Measurements from ENCODE around the gene PKLR. TPM values are rescaled to one million over a fixed set of nuclear protein-coding genes. Genes with fewer than 3 reads are reported as not detected.
"Not testable (repeated sequence)": the region's sequence is repeated elsewhere in the genome, so short reads cannot be mapped to it uniquely, and the experiment has no call there.

The PKLR gene
- total RNA-seq, 2 experiments from 2014 or later = not detected

- peaks cover 15% of the 10 kb centered on the region for H3K4me1 Mint-ChIP-seq
- no peaks in the 10 kb centered on the region for H3K27me3 Mint-ChIP-seq
- peak overlapping the region; percentile 73 for H3K27ac Mint-ChIP-seq
- POLR2A ChIA-PET = interaction anchor here (0.8 to 1.5 kb wide), 4 partner anchors 9 to 69 kb away, joined by 3 to 8 read pairs (median 4); partner anchors contain the start of genes CLK2 and RUSC1
- no peaks in the 10 kb centered on the region for H3K9me3 Mint-ChIP-seq
- no peaks in the 10 kb centered on the region for H3K36me3 Mint-ChIP-seq
- DNase-seq = no peak
- ATAC-seq (ENCODE audit: low read depth) = no peak
- peak overlapping the region; percentile 80 for H3K4me3 Mint-ChIP-seq
Measured at GRCh38 chr1:155254714-155255242, 46.5 kb downstream of the PKLR start.

GRCh38 chr1:155254228-155254713, 47.0 kb downstream of the PKLR start:
- H3K9me3 Mint-ChIP-seq = no peaks in the 10 kb centered on the region

GRCh38 chr1:155253797-155254196, 47.4 kb downstream of the PKLR start:
- POLR2A ChIA-PET = no interaction called here
- Mint-ChIP-seq H3K36me3 (no peaks in the 10 kb centered on the region), H3K27ac (no peak overlapping the region), H3K4me3 (peak overlapping the region; percentile 80), H3K27me3 (no peaks in the 10 kb centered on the region), H3K9me3 (no peaks in the 10 kb centered on the region), H3K4me1 (peaks cover 15% of the 10 kb centered on the region)
- DNase-seq (no peak), ATAC-seq (ENCODE audit: low read depth) (no peak)

More at GRCh38 chr1:155254228-155254713, 47.0 kb downstream of the PKLR start:
- no peaks in the 10 kb centered on the region for H3K36me3 Mint-ChIP-seq
- H3K4me1 Mint-ChIP-seq = peaks cover 15% of the 10 kb centered on the region
- H3K27ac Mint-ChIP-seq = peak overlapping the region; percentile 73
- DNase-seq (no peak), ATAC-seq (ENCODE audit: low read depth) (no peak)
- H3K4me3 Mint-ChIP-seq = peak overlapping the region; percentile 80
- POLR2A ChIA-PET = interaction anchor here (0.8 to 1.5 kb wide), 3 partner anchors 9 to 69 kb away, joined by 3 to 8 read pairs (median 4); partner anchors contain the start of gene CLK2
- no peaks in the 10 kb centered on the region for H3K27me3 Mint-ChIP-seq

DNA sequence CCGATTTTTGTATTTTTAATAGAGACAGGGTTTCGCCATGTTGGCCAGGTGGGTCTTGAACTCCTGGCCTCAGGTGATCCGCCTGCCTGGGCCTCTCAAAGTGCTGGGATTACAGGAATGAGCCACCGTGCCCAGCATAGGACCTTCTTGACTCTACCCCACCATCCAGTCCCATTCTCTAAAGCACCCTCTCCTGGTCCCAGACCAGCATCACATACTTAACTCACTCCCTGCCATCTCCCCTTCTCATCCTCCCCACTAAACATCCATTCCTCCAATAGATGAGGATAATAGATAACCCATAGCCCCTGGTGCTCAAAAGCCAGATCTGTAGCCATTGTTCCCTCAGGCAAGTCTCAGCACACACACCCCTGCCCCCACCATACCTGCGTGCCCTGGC, 48.0 kb downstream of the PKLR start:
- no peaks in the 10 kb centered on the region for H3K36me3 Mint-ChIP-seq
- H3K9me3 Mint-ChIP-seq = no peaks in the 10 kb centered on the region
- no peak overlapping the region for H3K27ac Mint-ChIP-seq
- H3K27me3 Mint-ChIP-seq = no peaks in the 10 kb centered on the region
- H3K4me3 Mint-ChIP-seq = peak overlapping the region; percentile 80
- DNase-seq = no peak
- peaks cover 15% of the 10 kb centered on the region for H3K4me1 Mint-ChIP-seq
- no peak for ATAC-seq (ENCODE audit: low read depth)
- POLR2A ChIA-PET = interaction anchor here (4.1 kb wide), 1 partner anchor 70 kb away, joined by 36 read pairs; no protein-coding TSS in a partner anchor

DNA sequence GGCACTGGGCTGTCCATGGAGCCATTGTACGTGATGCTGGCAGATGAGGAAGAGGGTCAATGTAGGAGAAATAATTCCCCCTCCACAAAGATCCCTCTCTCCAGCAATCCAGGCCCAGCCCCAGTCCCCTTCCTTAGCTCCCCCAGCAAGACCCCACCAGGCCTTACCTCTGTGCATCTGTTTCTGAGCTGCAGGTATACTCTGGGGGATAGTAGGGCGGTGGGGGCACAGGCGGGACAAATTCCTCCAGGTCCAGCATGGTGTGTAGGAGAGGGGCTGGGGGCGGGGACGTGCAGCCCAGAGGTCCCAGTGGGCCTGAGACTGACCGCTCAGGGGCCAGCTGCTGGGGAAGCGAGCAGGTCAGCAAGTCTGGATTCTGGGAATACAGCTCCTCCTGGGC, 49.7 kb downstream of the PKLR start:
- Mint-ChIP-seq H3K27me3 (no peaks in the 10 kb centered on the region), H3K4me1 (peaks cover 16% of the 10 kb centered on the region), H3K36me3 (peaks cover under 1% of the 10 kb centered on the region), H3K9me3 (no peaks in the 10 kb centered on the region), H3K4me3 (no peak overlapping the region), H3K27ac (peak overlapping the region; percentile 51)
- no peak for ATAC-seq (ENCODE audit: low read depth)
- POLR2A ChIA-PET = interaction anchor here (0.6 to 4.1 kb wide), 9 partner anchors 9 to 211 kb away, joined by 3 to 36 read pairs (median 6); partner anchors contain the start of genes CLK2, RUSC1 and SCAMP3
- DNase-seq = no peak

GRCh38 chr1:155250633-155251449, 50.4 kb downstream of the PKLR start:
- peak; percentile 97 for ATAC-seq (ENCODE audit: low read depth)
- peaks cover 20% of the 10 kb centered on the region for H3K4me1 Mint-ChIP-seq
- H3K36me3 Mint-ChIP-seq = peaks cover 4% of the 10 kb centered on the region
- H3K9me3 Mint-ChIP-seq = no peaks in the 10 kb centered on the region
- POLR2A ChIA-PET = interaction anchor here (0.6 to 4.1 kb wide), 13 partner anchors 10 to 596 kb away, joined by 3 to 36 read pairs (median 5); partner anchors contain the start of genes CLK2, FDPS, KRTCAP2 and MTX1
- peak; percentile 99 for DNase-seq
- peak overlapping the region; percentile 51 for H3K27ac Mint-ChIP-seq
- H3K27me3 Mint-ChIP-seq = no peaks in the 10 kb centered on the region
- peak overlapping the region; percentile 69 for H3K4me3 Mint-ChIP-seq

DNA sequence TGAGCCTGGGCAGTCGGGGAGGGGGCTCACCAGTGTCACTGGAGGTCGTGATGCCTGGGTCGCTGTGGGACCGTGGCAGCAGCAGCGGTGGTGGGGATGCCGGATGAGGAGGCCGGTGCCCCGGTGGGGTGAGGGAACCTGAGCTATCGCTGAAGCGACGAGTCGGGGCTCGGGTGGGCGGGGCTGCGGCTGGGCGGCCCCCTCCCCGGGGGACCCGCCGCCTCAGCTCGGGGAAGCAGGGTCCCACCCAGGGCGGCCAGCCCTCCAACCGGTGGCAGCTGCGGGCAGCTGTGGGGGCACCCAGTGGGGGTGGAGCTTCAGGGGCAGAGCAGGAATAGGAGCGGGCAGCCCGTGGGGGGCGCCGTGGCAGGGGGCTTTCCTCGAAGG, 51.0 kb downstream of the PKLR start:
- Mint-ChIP-seq H3K36me3 (peaks cover 4% of the 10 kb centered on the region), H3K27me3 (no peaks in the 10 kb centered on the region), H3K9me3 (no peaks in the 10 kb centered on the region), H3K4me1 (peaks cover 21% of the 10 kb centered on the region), H3K27ac (peak overlapping the region; percentile 85), H3K4me3 (peak overlapping the region; percentile 73)
- POLR2A ChIA-PET = interaction anchor here (0.6 to 4.1 kb wide), 13 partner anchors 10 to 1497 kb away, joined by 3 to 36 read pairs (median 4); partner anchors contain the start of genes CLK2, FDPS, KRTCAP2 and MTX1
- peak; percentile 56 for DNase-seq
- ATAC-seq (ENCODE audit: low read depth) = peak; percentile 27

GRCh38 chr1:155247667-155248553, 53.3 kb downstream of the PKLR start:
- peaks cover 28% of the 10 kb centered on the region for H3K4me1 Mint-ChIP-seq
- no peaks in the 10 kb centered on the region for H3K27me3 Mint-ChIP-seq
- peaks cover 6% of the 10 kb centered on the region for H3K36me3 Mint-ChIP-seq
- POLR2A ChIA-PET = interaction anchor here (0.5 to 1.7 kb wide), 5 partner anchors 13 to 324 kb away, joined by 3 to 8 read pairs (median 4); partner anchors contain the start of genes KRTCAP2 and SCAMP3
- ATAC-seq (ENCODE audit: low read depth) (no peak), DNase-seq (no peak)
- peaks cover 1% of the 10 kb centered on the region for H3K9me3 Mint-ChIP-seq
- no peak overlapping the region for H3K4me3 Mint-ChIP-seq
- no peak overlapping the region for H3K27ac Mint-ChIP-seq

DNA sequence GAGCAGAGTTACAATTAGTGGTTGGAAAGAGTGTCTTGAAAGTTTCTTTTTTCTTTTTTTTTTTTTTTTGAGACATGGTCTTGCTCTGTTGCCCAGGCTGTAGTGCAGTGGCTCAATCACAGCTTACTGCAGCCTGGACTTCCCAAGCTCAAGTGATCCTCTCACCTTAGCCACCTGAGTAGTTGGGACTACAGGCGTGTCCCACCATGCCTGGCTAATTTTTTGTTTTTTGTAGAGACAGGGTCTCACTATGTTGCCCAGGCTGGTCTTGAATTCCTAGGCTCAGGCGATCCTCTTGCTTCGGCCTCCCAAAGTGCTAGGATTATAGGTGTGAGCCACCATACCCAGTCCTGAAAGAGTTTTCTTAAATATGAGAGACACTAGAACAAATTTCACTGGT, 54.4 kb downstream of the PKLR start:
- POLR2A ChIA-PET = interaction anchor here (1.7 kb wide), 1 partner anchor 15 kb away, joined by 8 read pairs; the partner anchor contains the start of gene SCAMP3
- not testable (repeated sequence) for DNase-seq; H3K36me3 Mint-ChIP-seq; H3K27me3 Mint-ChIP-seq; H3K9me3 Mint-ChIP-seq; ATAC-seq (ENCODE audit: low read depth); H3K27ac Mint-ChIP-seq; H3K4me3 Mint-ChIP-seq
- H3K4me1 Mint-ChIP-seq = peaks cover 38% of the 10 kb centered on the region

GRCh38 chr1:155245163-155245524, 56.1 kb downstream of the PKLR start:
- H3K4me1 Mint-ChIP-seq = peaks cover 49% of the 10 kb centered on the region
- peak overlapping the region; percentile 85 for H3K4me3 Mint-ChIP-seq
- H3K9me3 Mint-ChIP-seq = peaks cover 1% of the 10 kb centered on the region
- POLR2A ChIA-PET = interaction anchor here (0.6 to 3.6 kb wide), 8 partner anchors 10 to 72 kb away, joined by 3 to 18 read pairs (median 5); partner anchors contain the start of genes CLK2, ENTREP3, KRTCAP2 and SCAMP3
- ATAC-seq (ENCODE audit: low read depth) (no peak), DNase-seq (no peak)
- no peaks in the 10 kb centered on the region for H3K27me3 Mint-ChIP-seq
- H3K36me3 Mint-ChIP-seq = peaks cover 8% of the 10 kb centered on the region
- peak overlapping the region; percentile 95 for H3K27ac Mint-ChIP-seq

GRCh38 chr1:155244368-155245162, 56.7 kb downstream of the PKLR start:
- peaks cover 49% of the 10 kb centered on the region for H3K4me1 Mint-ChIP-seq
- POLR2A ChIA-PET = interaction anchor here (0.6 to 3.6 kb wide), 16 partner anchors 11 to 78 kb away, joined by 3 to 18 read pairs (median 6); partner anchors contain the start of genes CLK2, ENTREP3, FDPS and KRTCAP2
- peak overlapping the region; percentile 95 for H3K27ac Mint-ChIP-seq
- peak overlapping the region; percentile 85 for H3K4me3 Mint-ChIP-seq
- no peaks in the 10 kb centered on the region for H3K27me3 Mint-ChIP-seq
- peaks cover 1% of the 10 kb centered on the region for H3K9me3 Mint-ChIP-seq
- peak; percentile 97 for ATAC-seq (ENCODE audit: low read depth)
- DNase-seq = peak; percentile 96
- H3K36me3 Mint-ChIP-seq = peaks cover 8% of the 10 kb centered on the region
